ENCODE results near the gene TIPRL. TPM values are rescaled to one million over a fixed set of nuclear protein-coding genes. Genes with fewer than 3 reads are reported as not detected.

Gene TIPRL
- total RNA-seq, 1 experiment from 2014 or later, result 75.2 TPM

DNA sequence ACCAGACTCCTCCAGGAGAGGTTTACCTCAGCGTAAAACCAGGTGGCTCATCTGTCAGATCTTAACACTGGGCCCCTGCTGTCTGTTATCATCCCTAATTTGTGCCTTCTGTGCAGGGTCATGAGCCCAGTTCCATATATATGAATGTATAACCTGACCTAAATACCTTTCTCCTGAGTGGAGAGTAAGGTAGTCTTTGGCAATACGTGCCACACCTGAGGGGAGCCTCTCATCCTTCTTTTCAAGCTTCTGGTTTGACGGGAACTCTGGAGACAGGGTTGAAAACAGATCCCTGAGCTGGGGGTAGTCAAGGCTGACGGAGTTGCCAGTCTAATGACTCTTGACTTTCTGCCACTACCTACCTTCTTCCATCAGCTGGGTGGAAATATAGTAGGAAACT lies 51.1 kb downstream of the TIPRL start:
- in situ Hi-C loops (cut with HindIII; ENCODE audit: low pct_unique_long_range_greater_than_20kb, low sequenced_read_pairs), result no loop called here

DNA sequence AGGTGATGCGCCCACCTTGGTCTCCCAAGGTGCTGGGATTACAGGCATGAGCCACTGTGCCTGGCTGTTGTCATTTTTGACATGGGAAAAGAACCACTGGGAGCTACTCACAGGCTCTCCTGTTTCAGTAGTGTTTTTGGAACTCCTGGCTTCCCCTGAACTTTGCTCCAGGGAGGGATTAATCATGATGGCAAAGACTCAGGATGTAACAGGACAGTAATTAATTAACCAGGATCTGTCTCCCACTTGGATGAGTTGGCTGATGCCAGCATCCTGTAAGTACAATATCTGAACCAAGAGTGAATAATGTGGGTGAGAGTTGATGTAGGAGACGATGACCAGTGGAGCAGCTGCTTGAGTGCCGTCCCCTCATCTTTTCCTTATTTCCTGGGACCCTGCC lies 51.9 kb downstream of the TIPRL start:
- no peak for DNase-seq (ENCODE audit: low read depth, low spot score)
- in situ Hi-C loops (cut with HindIII; ENCODE audit: low pct_unique_long_range_greater_than_20kb, low sequenced_read_pairs), result no loop called here

More for the DNA sequence above, 51.1 kb downstream of the TIPRL start:
- no peak for DNase-seq (ENCODE audit: low read depth, low spot score)

DNA sequence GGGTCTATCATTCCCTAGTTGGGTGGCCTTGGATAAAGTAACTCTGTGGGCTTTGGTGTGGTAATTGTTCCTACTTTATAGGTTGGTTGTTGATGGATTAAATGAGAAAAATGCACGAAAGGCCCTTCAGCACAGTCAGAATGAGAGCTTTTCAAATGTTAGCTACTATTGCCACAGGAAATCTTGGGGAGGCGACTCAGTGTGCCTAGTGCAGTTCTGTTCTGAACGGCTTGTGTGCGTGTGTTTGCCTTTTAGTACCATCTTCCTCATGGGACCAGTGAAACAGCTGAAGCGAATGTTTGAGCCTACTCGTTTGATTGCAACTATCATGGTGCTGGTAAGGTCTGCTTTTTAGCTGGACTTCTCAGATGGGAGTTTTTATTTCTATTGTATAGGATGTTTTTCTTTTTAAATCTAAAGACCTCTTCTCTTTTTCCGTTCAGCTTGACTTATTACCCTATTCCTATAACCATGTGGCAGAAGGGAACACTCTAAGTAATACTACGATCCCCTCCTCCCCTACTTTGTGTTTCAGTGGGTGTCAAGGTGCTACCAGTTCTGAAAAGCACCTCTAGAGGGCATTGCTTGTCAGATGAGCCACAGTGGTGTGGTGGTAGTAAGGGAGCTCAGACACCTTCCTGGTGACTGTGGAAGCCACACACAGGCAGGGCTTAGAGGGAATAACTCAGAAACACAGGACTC lies 56.2 kb downstream of the TIPRL start:
- in situ Hi-C loops (cut with HindIII; ENCODE audit: low pct_unique_long_range_greater_than_20kb, low sequenced_read_pairs), result no loop called here
- DNase-seq (ENCODE audit: low read depth, low spot score), result peak; percentile 88

DNA sequence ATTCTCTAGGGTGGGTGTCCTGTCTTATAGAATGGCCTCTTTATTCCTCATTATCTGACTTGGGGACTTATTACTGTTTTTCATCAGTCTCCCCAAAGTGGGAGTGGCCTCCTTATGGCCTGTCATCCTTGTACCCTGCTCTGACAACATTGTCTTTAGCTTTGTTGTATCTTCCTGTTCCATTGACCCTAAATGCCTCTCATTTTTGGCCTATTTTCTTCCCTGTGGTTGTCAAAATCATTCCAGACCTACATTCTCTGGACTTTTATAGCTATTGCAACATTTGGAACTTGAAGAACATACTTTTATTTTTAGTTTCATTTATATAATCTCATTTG lies 56.8 kb downstream of the TIPRL start:
- in situ Hi-C loops (cut with HindIII; ENCODE audit: low pct_unique_long_range_greater_than_20kb, low sequenced_read_pairs), result no loop called here
- DNase-seq (ENCODE audit: low read depth, low spot score), result no peak

DNA sequence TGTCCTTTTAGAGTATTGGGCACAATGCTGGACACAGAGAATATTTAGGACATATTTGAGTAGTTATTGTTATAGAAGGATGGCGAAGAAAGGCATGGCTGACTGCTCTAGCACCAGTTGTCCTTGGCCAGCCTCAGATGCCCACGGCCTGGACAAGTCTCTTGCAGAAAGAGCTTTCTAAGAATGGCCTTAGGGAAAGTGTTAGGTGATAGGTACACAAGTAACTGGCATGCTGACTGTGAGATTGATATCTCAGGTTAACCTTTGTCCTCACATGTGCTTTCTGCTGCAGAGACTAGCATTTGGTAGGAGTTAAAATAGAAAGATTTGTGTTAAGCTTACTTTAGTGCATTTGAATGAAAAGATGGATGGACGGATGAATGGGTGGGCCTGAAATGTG lies 57.2 kb downstream of the TIPRL start:
- DNase-seq (ENCODE audit: low read depth, low spot score), result no peak
- in situ Hi-C loops (cut with HindIII; ENCODE audit: low pct_unique_long_range_greater_than_20kb, low sequenced_read_pairs), result no loop called here

DNA sequence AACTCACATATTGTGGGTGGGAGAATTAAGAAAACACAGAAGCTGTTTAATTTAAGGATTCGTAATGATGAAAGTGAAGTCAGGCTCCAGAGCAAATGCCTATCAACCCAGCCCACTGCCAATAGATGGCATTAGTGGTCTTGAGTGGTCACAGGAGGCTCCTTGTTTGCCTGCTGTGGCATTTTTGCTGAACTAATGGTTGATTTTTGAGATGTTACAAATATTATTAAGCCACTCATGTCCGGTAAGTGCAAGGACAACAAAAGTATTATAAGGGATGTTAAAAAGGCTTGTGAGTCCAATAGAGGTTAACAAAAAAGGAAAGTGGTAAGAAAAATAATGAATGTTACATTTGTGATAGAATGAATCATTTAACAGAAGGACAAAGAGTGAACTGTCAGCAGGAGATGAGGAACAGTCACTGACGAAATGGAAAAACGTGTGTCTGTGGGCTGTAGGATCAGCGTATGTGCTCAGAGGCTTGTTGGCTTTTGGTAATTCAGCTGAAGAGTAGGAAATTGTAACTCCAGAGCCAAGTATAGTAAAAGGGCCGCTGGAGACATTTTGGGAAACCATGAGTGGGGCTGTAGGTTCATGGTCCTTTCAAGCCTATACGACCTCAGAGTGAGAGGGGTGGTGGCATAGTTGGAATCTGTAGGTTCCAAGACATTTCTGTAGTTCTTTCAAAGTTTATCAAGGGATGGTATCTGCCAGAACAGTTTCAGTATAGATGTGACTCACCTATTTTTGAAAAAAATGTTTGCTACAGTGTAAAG lies 58.3 kb downstream of the TIPRL start:
- in situ Hi-C loops (cut with HindIII; ENCODE audit: low pct_unique_long_range_greater_than_20kb, low sequenced_read_pairs), result no loop called here
- peak; percentile 96 for DNase-seq (ENCODE audit: low read depth, low spot score)

DNA sequence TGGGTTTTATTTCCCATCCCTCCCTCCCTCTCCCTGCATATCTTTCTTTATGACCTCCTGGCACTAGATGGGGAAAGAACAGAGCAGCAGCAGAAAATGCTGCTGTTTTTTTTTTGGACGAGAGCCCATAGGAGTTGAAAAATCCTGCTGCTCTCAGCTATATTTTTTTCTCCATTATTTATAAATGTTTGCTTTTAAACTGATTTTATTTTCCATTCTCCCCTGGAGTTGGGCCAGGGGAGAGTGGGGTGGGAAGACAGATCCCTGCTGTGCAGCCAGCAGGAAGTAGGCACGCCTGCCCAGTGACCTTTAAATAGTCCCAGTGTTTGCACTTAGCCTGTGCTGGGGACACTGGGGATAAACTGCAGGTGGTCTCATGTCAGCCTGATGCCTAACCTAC lies 64.4 kb downstream of the TIPRL start:
- in situ Hi-C loops (cut with HindIII; ENCODE audit: low pct_unique_long_range_greater_than_20kb, low sequenced_read_pairs), result no loop called here
- no peak for DNase-seq (ENCODE audit: low read depth, low spot score)

DNA sequence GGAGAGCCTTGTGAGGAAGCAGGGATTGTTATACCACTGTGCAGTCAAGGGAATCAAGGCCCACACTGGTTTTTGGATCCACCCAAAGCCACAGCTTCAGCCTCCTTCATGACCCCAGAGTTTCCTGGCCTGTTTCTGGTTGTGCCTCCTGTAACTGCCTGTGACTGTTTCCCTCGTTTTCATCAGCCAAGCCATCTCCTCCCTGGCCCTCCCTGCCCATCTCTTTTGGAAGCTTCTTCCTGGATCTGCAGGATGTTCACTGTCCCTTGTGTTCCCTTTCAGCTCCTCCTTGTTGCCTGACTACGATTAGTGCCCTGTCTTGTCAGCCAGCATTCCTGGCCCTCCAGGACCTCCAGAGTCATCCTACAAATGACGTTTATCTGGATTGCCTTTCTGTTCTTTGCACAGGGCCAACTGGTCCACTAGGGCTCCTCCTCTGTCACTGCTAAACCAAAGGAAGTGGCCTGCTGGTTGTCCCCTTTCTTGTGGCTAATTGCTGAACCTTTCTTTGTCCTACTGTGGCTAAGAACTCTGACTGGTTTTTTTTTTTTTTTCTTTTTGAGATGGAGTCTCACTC lies 65.0 kb downstream of the TIPRL start:
- no peak for DNase-seq (ENCODE audit: low read depth, low spot score)
- in situ Hi-C loops (cut with HindIII; ENCODE audit: low pct_unique_long_range_greater_than_20kb, low sequenced_read_pairs), result no loop called here

DNA sequence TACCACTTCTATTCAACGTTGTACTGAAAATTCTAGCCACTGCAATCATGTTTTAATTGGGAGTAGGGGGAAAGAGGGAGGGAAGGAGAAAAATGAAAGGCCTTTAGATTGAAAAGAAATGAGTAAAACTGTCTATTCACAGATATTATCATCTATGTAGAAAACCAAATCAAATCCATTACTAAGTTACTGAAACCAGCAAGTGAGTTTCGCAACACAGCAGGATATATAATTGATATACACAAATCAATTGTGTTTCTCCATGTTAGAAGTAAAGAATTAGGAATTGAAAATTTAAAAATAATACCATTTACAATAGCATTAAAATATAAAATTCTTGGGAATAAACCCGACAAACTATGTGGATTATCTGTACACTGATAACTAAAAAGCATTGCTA lies 66.3 kb downstream of the TIPRL start:
- in situ Hi-C loops (cut with HindIII; ENCODE audit: low pct_unique_long_range_greater_than_20kb, low sequenced_read_pairs), result no loop called here
- no peak for DNase-seq (ENCODE audit: low read depth, low spot score)

DNA sequence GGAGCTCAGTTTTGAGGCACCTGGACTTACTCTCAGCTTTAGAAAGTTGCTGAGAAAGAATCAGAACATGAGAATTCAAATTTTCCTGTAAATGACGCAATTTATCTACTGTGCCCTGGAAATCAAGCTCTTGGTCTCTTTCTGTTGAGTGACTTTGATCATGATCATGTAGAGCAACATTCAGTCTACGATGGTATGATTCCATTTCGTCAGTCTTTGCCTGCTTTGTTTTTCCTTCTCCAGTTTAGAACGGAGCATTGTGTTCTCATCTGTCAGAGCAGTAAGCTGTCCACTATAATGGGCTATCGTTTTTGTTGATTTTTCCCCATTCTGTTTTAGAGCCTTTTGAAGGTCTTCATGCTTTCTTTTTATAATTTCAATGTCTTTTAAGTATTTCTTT lies 67.7 kb downstream of the TIPRL start:
- no peak for DNase-seq (ENCODE audit: low read depth, low spot score)
- in situ Hi-C loops (cut with HindIII; ENCODE audit: low pct_unique_long_range_greater_than_20kb, low sequenced_read_pairs), result no loop called here

Small RNAs within 50 kb of the gene (small RNA-seq; reads per million reads assigned to genes)
- 0 reads per million in 2 experiments for gene AL021397.1

Other genes starting within 250 kb of the TIPRL start
- gene DCAF6, start 242.3 kb upstream of the TIPRL start, total RNA-seq (2014; rRNA removed; shearing (Covaris generic)), result 29.6 and 29.7 TPM in 2 replicates
- gene MPC2, start 241.9 kb upstream of the TIPRL start, total RNA-seq (2014; rRNA removed; shearing (Covaris generic)), result 42.4 and 44.6 TPM in 2 replicates
- 38.2 and 41.8 TPM in 2 replicates for gene GPR161, start 42.0 kb upstream of the TIPRL start, total RNA-seq (2014; rRNA removed; shearing (Covaris generic))
- gene SFT2D2, start 47.0 kb downstream of the TIPRL start, total RNA-seq (2014; rRNA removed; shearing (Covaris generic)), result 65.8 and 71.4 TPM in 2 replicates
- 1.3 and 2.2 TPM in 2 replicates for gene TBX19, start 101.9 kb downstream of the TIPRL start, total RNA-seq (2014; rRNA removed; shearing (Covaris generic))

All from SK-MEL-5 (cell line).